HG02759 (cell line): ENCODE results near the gene OPTN.
"Not testable (repeated sequence)": the region's sequence is repeated elsewhere in the genome, so short reads cannot be mapped to it uniquely, and the experiment has no call there.

Experiments
- ATAC-seq: cut with Tn5 transposase; IDR thresholded peaks from one replicate; pipeline ENCODE4 v1.9.1; 2021; ENCODE audit warnings: mild to moderate bottlenecking, moderate library complexity; ENCODE audit not compliant: unreplicated experiment

The OPTN gene

GRCh38 chr10:13099666-13100348, at the start of gene OPTN:
Gene OPTN, plus strand, starts transcription at chr10:13100163. Its CDS starts 8,960 bp downstream, at chr10:13109123.
- peak; percentile 73 for ATAC-seq

GRCh38 chr10:13051126-13051694, 48.8 kb upstream of the OPTN start:
- ATAC-seq: no peak

GRCh38 chr10:13053208-13053607, 46.8 kb upstream of the OPTN start:
- ATAC-seq: not testable (repeated sequence)

- no peak for ATAC-seq
Observed at GRCh38 chr10:13053794-13054462, 46.0 kb upstream of the OPTN start.

GRCh38 chr10:13054844-13055243, 45.1 kb upstream of the OPTN start:
- ATAC-seq: no peak

GRCh38 chr10:13056456-13057077, 43.4 kb upstream of the OPTN start:
- ATAC-seq: no peak

- no peak for ATAC-seq
Observed at GRCh38 chr10:13062803-13063202, 37.2 kb upstream of the OPTN start.

GRCh38 chr10:13066527-13066926, 33.4 kb upstream of the OPTN start:
- ATAC-seq: no peak

- no peak for ATAC-seq
Observed at GRCh38 chr10:13067431-13067830, 32.5 kb upstream of the OPTN start.

GRCh38 chr10:13068071-13068470, 31.9 kb upstream of the OPTN start:
- no peak for ATAC-seq

- no peak for ATAC-seq
Observed at GRCh38 chr10:13068484-13068883, 31.5 kb upstream of the OPTN start.

GRCh38 chr10:13072339-13072738, 27.6 kb upstream of the OPTN start:
- no peak for ATAC-seq

- peak; percentile 52 for ATAC-seq
Observed at GRCh38 chr10:13074563-13075451, 25.2 kb upstream of the OPTN start.

- no peak for ATAC-seq
Observed at GRCh38 chr10:13078912-13079775, 20.8 kb upstream of the OPTN start.

GRCh38 chr10:13079776-13080050, 20.2 kb upstream of the OPTN start:
- ATAC-seq: no peak

GRCh38 chr10:13080643-13081042, 19.3 kb upstream of the OPTN start:
- no peak for ATAC-seq

- not testable (repeated sequence) for ATAC-seq
Observed at GRCh38 chr10:13083700-13084099, 16.3 kb upstream of the OPTN start.

GRCh38 chr10:13086056-13086455, 13.9 kb upstream of the OPTN start:
- no peak for ATAC-seq

- no peak for ATAC-seq
Observed at GRCh38 chr10:13087601-13087985, 12.4 kb upstream of the OPTN start.

GRCh38 chr10:13087986-13088618, 11.9 kb upstream of the OPTN start:
- no peak for ATAC-seq
